H1 (cell line): ENCODE data around the gene HACD4.

ENCODE experiments used
- ATF2 ChIP-seq: IDR thresholded peaks from 2 replicates; pipeline ENCODE4 v1.6.1; 2012; ENCODE audit warnings: low read length, inconsistent platforms
- CTCF ChIP-seq, 3 experiments: IDR thresholded peaks; 1 replicate in 2 of 3; 2 replicates in 1 of 3; pipeline versions ENCODE4 v1.5.1 to v1.6.1; 2011; ENCODE audit warnings: low read length in 3 of 3, mild to moderate bottlenecking in 3 of 3, inconsistent platforms in 2 of 3, low read depth in 1 of 3, moderate library complexity in 1 of 3; ENCODE audit not compliant: insufficient read depth in 1 of 3; ENCODE audit errors: control extremely low read depth in 1 of 3
- SIX5 ChIP-seq: IDR thresholded peaks from 2 replicates; pipeline ENCODE4 v1.6.1; 2011; ENCODE audit warnings: mild to moderate bottlenecking, low read depth, low read length
- TCF12 ChIP-seq: IDR thresholded peaks from 2 replicates; pipeline ENCODE4 v1.6.1; 2011; ENCODE audit warnings: low read depth, mild to moderate bottlenecking, low read length

- TF ChIP-seq ATF2 (no peak), CTCF (IDR thresholded peaks at IDR 0.05; ENCODE audit: control extremely low read depth in 1 of 3, insufficient read depth in 1 of 3, low read depth in 1 of 3, low read length in 3 of 3) (no peak), TCF12 (no peak), SIX5 (no peak)
These were observed 43.9 kb downstream of the HACD4 start for GRCh38 chr9:20987521-20987920.
